Prostate gland (tissue), 2 donors: Measurements from ENCODE around the gene RNU6-8.

ENCODE experiments used
- CTCF ChIP-seq, 4 experiments: fragments of 200-600 bp in 2 of 4; fragments of 450-650 bp in 2 of 4; sonication (generic) in 2 of 4; IDR thresholded peaks; 1 replicate in 3 of 4; 2 replicates in 1 of 4; pipeline ENCODE4 v1.5.1; 2016 to 2019; ENCODE audit warnings: antibody characterized with exemption in 4 of 4, mild to moderate bottlenecking in 2 of 4, moderate library complexity in 2 of 4
- POLR2A ChIP-seq: fragments of 450-650 bp; IDR thresholded peaks from one replicate; pipeline ENCODE4 v1.6.1; 2016; ENCODE audit warnings: antibody characterized with exemption, mild to moderate bottlenecking

- TF ChIP-seq CTCF (IDR thresholded peaks at IDR 0.05) (no peak), POLR2A (no peak)
These were observed 16.8 kb downstream of the RNU6-8 start for GRCh38 chr14:32186248-32186647.
